OCI-LY7 (cell line): ENCODE results near the gene CNTN5. TPM values are rescaled to one million over a fixed set of nuclear protein-coding genes. Genes with fewer than 3 reads are reported as not detected.

Experiments used
- BruUV-seq: library from RNA; stranded (reverse); fragments of 400-500 nt; replicated peaks from 2 replicates; lab custom pipeline; 2021; lab: Mats Ljungman, UMichigan
- CTCF ChIA-PET: fragments of 300-600 bp; sonication (Branson Sonifier 250); formaldehyde crosslinking; loops from one replicate; lab custom pipeline; 2022; ENCODE audit warnings: antibody characterized with exemption; ENCODE audit not compliant: unreplicated experiment; lab: Charles Lee
- POLR2A ChIA-PET: fragments of 300-600 bp; sonication (Branson Sonifier 250); formaldehyde crosslinking; loops from one replicate; lab custom pipeline; 2022; ENCODE audit warnings: antibody characterized with exemption; lab: Charles Lee
- DNase-seq: peaks from one replicate; pipeline ENCODE4 v3.0.0-alpha.2; 2015; ENCODE audit warnings: low spot score
- H2AFZ ChIP-seq: fragments of 200-600 bp; sonication (generic), shearing (Covaris generic); 2 replicates; pipeline ENCODE4 v1.6.1; 2014; ENCODE audit warnings: mild to moderate bottlenecking, antibody characterized with exemption, low read length, moderate library complexity
- H3K27ac ChIP-seq: fragments of 200-600 bp; sonication (generic); 2 replicates; pipeline ENCODE4 v1.5.1; 2014; ENCODE audit warnings: mixed run types, low read depth, mild to moderate bottlenecking, moderate library complexity, low read length, inconsistent platforms; ENCODE audit not compliant: poor library complexity, severe bottlenecking
- H3K36me3 ChIP-seq: fragments of 200-600 bp; sonication (generic); 2 replicates; pipeline ENCODE4 v1.6.1; 2014; ENCODE audit warnings: mild to moderate bottlenecking, antibody characterized with exemption, low read length, moderate library complexity, mixed read lengths; ENCODE audit not compliant: insufficient read depth
- H3K4me1 ChIP-seq: fragments of 200-600 bp; sonication (generic); 2 replicates; pipeline ENCODE4 v1.5.1; 2014; ENCODE audit warnings: mild to moderate bottlenecking, low read length; ENCODE audit not compliant: insufficient read depth, poor library complexity, severe bottlenecking
- H3K4me2 ChIP-seq: fragments of 200-600 bp; sonication (generic); 2 replicates; pipeline ENCODE4 v1.6.1; 2014; ENCODE audit warnings: mild to moderate bottlenecking, low read length
- H3K4me3 ChIP-seq: fragments of 200-600 bp; sonication (generic); 2 replicates; pipeline ENCODE4 v1.5.1; 2014; ENCODE audit warnings: mild to moderate bottlenecking, low read depth, low read length; ENCODE audit not compliant: poor library complexity, severe bottlenecking
- H3K79me2 ChIP-seq: fragments of 200-600 bp; sonication (generic); 2 replicates; pipeline ENCODE4 v1.6.1; 2016; ENCODE audit warnings: low read depth, mild to moderate bottlenecking, low read length, moderate library complexity, mixed read lengths; ENCODE audit not compliant: insufficient read depth
- H3K9me2 ChIP-seq: fragments of 200-600 bp; sonication (generic); 2 replicates; pipeline ENCODE4 v1.6.1; 2016; ENCODE audit warnings: mild to moderate bottlenecking, low read length, mixed read lengths; ENCODE audit not compliant: insufficient read depth
- H3K9me3 ChIP-seq: fragments of 200-600 bp; sonication (generic); 2 replicates; pipeline ENCODE4 v1.6.1; 2014; ENCODE audit warnings: mild to moderate bottlenecking, mixed run types, low read length, mixed read lengths
- H4K20me1 ChIP-seq: fragments of 200-600 bp; sonication (generic); 2 replicates; pipeline ENCODE4 v1.6.1; 2014; ENCODE audit warnings: mild to moderate bottlenecking, antibody characterized with exemption, low read length, moderate library complexity, mixed read lengths; ENCODE audit not compliant: insufficient read depth
- CTCF ChIP-seq: fragments of 200-600 bp; sonication (generic); conservative IDR thresholded peaks from 2 replicates; pipeline ENCODE4 v1.5.1; 2014; ENCODE audit warnings: mild to moderate bottlenecking, antibody characterized with exemption, low read length, moderate library complexity, mixed read lengths
- EZH2phosphoT487 ChIP-seq: fragments of 200-600 bp; sonication (generic); IDR thresholded peaks from 2 replicates; pipeline ENCODE4 v1.6.1; 2018; ENCODE audit warnings: low read depth, borderline replicate concordance, mild to moderate bottlenecking, mixed run types, antibody characterized with exemption, low read length, moderate library complexity, mixed read lengths
- intact Hi-C: fragments of 100-400 bp; cut with micrococcal nuclease; formaldehyde crosslinking; loops from one replicate; pipeline ENCODE4 v1.10.0; 2022; ENCODE audit not compliant: unreplicated experiment
- total RNA-seq, 2 experiments: library from RNA; depleted of rRNA in 1 of 2; stranded (reverse); fragments of >200 nt in 1 of 2; shearing (Covaris generic) in 1 of 2; gene quantifications; 2 replicates each; pipeline ENCODE4 v1.2.3, GENCODE V29; 2014 to 2022

Gene CNTN5
- total RNA-seq, 2 experiments from 2014 or later, result not detected

- H4K20me1 ChIP-seq, result no peaks in the 10 kb centered on the region
- ChIA-PET POLR2A (interaction anchor here (0.6 to 1.0 kb wide), 2 partner anchors 19 to 123 kb away, joined by 3 to 4 read pairs; no protein-coding TSS in a partner anchor), CTCF (no interaction called here)
- H3K36me3 ChIP-seq, result no peaks in the 10 kb centered on the region
- no TSS peak for BruUV-seq
- H3K4me3 ChIP-seq, result no peak overlapping the region
- H3K9me2 ChIP-seq, result no peaks in the 10 kb centered on the region
- H3K4me1 ChIP-seq, result no peaks in the 10 kb centered on the region
- no peak for TF ChIP-seq CTCF
- TF ChIP-seq EZH2phosphoT487, result no peak
- no peak overlapping the region for H3K27ac ChIP-seq
- H3K79me2 ChIP-seq, result no peaks in the 10 kb centered on the region
- H3K9me3 ChIP-seq, result no peaks in the 10 kb centered on the region
- intact Hi-C loops, result no loop called here
- H2AFZ ChIP-seq, result no peak overlapping the region
- DNase-seq, result no peak
- no peak overlapping the region for H3K4me2 ChIP-seq
These were observed 286.9 kb downstream of the CNTN5 start for GRCh38 chr11:99307510-99308088.

GRCh38 chr11:99311870-99312269 lies 291.1 kb downstream of the CNTN5 start:
- ChIA-PET CTCF (no interaction called here), POLR2A (interaction anchor here (0.7 to 1.0 kb wide), 2 partner anchors 9 to 1949 kb away, joined by 3 read pairs; no protein-coding TSS in a partner anchor)
- no peak for TF ChIP-seq CTCF
- TF ChIP-seq EZH2phosphoT487, result no peak
- no peak overlapping the region for H2AFZ ChIP-seq
- H3K27ac ChIP-seq, result no peak overlapping the region
- H3K4me3 ChIP-seq, result no peak overlapping the region
- no peaks in the 10 kb centered on the region for H3K4me1 ChIP-seq
- H3K36me3 ChIP-seq, result no peaks in the 10 kb centered on the region
- no peak overlapping the region for H3K4me2 ChIP-seq
- no peaks in the 10 kb centered on the region for H3K9me2 ChIP-seq
- intact Hi-C loops, result no loop called here
- H3K9me3 ChIP-seq, result no peaks in the 10 kb centered on the region
- no peak for DNase-seq
- BruUV-seq, result no TSS peak
- no peaks in the 10 kb centered on the region for H3K79me2 ChIP-seq
- H4K20me1 ChIP-seq, result no peaks in the 10 kb centered on the region

- ChIA-PET CTCF (no interaction called here), POLR2A (interaction anchor here (0.6 kb wide), 1 partner anchor 199 kb away, joined by 5 read pairs; no protein-coding TSS in a partner anchor)
- TF ChIP-seq CTCF, result no peak
- no peak for TF ChIP-seq EZH2phosphoT487
- intact Hi-C loops, result no loop called here
- Histone ChIP-seq H2AFZ (no peak overlapping the region), H4K20me1 (no peaks in the 10 kb centered on the region), H3K79me2 (no peaks in the 10 kb centered on the region), H3K4me3 (no peak overlapping the region), H3K4me1 (no peaks in the 10 kb centered on the region), H3K9me3 (no peaks in the 10 kb centered on the region), H3K27ac (no peak overlapping the region), H3K36me3 (no peaks in the 10 kb centered on the region), H3K4me2 (no peak overlapping the region), H3K9me2 (no peaks in the 10 kb centered on the region)
- no peak for DNase-seq
- no TSS peak for BruUV-seq
These were observed 296.2 kb downstream of the CNTN5 start for GRCh38 chr11:99316776-99317520.
